Ovary (tissue), 3 donors: Measurements from ENCODE around the gene TCEA2.

Source experiments
- EP300 ChIP-seq: sonication (generic); formaldehyde crosslinking; IDR thresholded peaks from one replicate; pipeline ENCODE4 v1.6.1; 2017; ENCODE audit warnings: antibody characterized with exemption
- POLR2A ChIP-seq: fragments of 450-650 bp; IDR thresholded peaks from one replicate; pipeline ENCODE4 v1.6.1; 2017; ENCODE audit warnings: antibody characterized with exemption, mild to moderate bottlenecking, moderate library complexity
- TF ChIP-seq, protein P1 (sequence below), 3 donors: fragments of 450-650 bp in 2 of 3; fragments of 200-600 bp in 1 of 3; IDR thresholded peaks; one replicate each; pipeline versions ENCODE4 v1.5.1 to v1.8.0; 2016 to 2022; ENCODE audit warnings: antibody characterized with exemption in 3 of 3, mild to moderate bottlenecking in 1 of 3
- donor health status: DM: no; HTN: no; CAD: no.

DNA sequence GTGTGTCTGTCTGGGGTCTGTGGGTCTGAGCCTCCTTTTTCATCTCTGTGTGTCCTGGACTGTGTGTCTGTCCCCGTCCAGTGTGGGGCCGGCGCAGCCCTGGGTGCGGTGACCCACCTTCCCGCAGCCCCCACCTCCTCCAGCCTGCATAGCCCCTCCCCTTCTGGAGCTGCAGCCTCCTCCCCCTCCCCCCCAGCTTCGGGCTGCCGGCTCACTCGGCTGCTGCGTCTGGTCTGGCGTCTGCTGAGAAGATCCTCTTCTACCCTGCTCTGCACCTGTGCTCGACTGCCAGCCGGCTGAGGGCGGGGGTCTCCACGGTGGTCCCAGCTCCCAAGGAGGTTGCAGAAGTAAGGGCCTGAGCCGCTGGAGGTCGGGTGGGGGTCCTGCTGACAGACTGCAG lies 28.8 kb downstream of the TCEA2 start:
- TF ChIP-seq, protein P1, sequence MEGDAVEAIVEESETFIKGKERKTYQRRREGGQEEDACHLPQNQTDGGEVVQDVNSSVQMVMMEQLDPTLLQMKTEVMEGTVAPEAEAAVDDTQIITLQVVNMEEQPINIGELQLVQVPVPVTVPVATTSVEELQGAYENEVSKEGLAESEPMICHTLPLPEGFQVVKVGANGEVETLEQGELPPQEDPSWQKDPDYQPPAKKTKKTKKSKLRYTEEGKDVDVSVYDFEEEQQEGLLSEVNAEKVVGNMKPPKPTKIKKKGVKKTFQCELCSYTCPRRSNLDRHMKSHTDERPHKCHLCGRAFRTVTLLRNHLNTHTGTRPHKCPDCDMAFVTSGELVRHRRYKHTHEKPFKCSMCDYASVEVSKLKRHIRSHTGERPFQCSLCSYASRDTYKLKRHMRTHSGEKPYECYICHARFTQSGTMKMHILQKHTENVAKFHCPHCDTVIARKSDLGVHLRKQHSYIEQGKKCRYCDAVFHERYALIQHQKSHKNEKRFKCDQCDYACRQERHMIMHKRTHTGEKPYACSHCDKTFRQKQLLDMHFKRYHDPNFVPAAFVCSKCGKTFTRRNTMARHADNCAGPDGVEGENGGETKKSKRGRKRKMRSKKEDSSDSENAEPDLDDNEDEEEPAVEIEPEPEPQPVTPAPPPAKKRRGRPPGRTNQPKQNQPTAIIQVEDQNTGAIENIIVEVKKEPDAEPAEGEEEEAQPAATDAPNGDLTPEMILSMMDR (IDR thresholded peaks at IDR 0.05): no peak
- TF ChIP-seq POLR2A (no peak), EP300 (no peak)
